HCT116 (cell line): ENCODE results near the gene TXNDC17.

ENCODE experiments used
- CEBPB ChIP-seq: IDR thresholded peaks from 2 replicates; pipeline ENCODE4 v1.6.1; 2012; ENCODE audit warnings: low read depth
- EGR1 ChIP-seq: IDR thresholded peaks from 2 replicates; pipeline ENCODE4 v1.6.1; 2012; ENCODE audit warnings: low read depth
- EZH2 ChIP-seq: fragments of 200-600 bp; sonication (generic); IDR thresholded peaks from 2 replicates; pipeline ENCODE4 v1.6.1; 2017; ENCODE audit warnings: antibody characterized with exemption, mixed run types
- JUND ChIP-seq: IDR thresholded peaks from 2 replicates; pipeline ENCODE4 v1.6.1; 2012
- POLR2A ChIP-seq: IDR thresholded peaks from 2 replicates; pipeline ENCODE4 v1.7.0; 2011; ENCODE audit warnings: borderline replicate concordance; ENCODE audit not compliant: insufficient read depth, insufficient read length; ENCODE audit errors: extremely low read depth
- POLR2AphosphoS5 ChIP-seq: IDR thresholded peaks from 2 replicates; pipeline ENCODE4 v1.6.1; 2011; ENCODE audit warnings: mild to moderate bottlenecking, low read depth, low read length, moderate library complexity
- RAD21 ChIP-seq: IDR thresholded peaks from 2 replicates; pipeline ENCODE4 v1.6.1; 2012; ENCODE audit warnings: low read depth, mild to moderate bottlenecking
- SIN3A ChIP-seq: IDR thresholded peaks from 2 replicates; pipeline ENCODE4 v1.6.1; 2012; ENCODE audit warnings: low read depth
- TF ChIP-seq, protein P1 (sequence below): IDR thresholded peaks from 2 replicates; pipeline ENCODE4 v1.6.1; 2012; ENCODE audit warnings: low read depth
- TF ChIP-seq, protein P2 (sequence below), 3 experiments: fragments of 200-600 bp in 1 of 3; sonication (generic) in 1 of 3; IDR thresholded peaks in 2 of 3; conservative IDR thresholded peaks in 1 of 3; 2 replicates each; pipeline ENCODE4 v1.5.1; 2012 to 2017; ENCODE audit warnings: low read depth in 2 of 3, low read length in 2 of 3, antibody characterized with exemption in 1 of 3, borderline replicate concordance in 1 of 3, control low read depth in 1 of 3, mild to moderate bottlenecking in 1 of 3, mixed read lengths in 1 of 3, mixed run types in 1 of 3, moderate library complexity in 1 of 3; ENCODE audit not compliant: insufficient read depth in 1 of 3
- TF ChIP-seq, protein P3 (sequence below): IDR thresholded peaks from 2 replicates; pipeline ENCODE4 v1.6.1; 2012
- TF ChIP-seq, protein P4 (sequence below): IDR thresholded peaks from 2 replicates; pipeline ENCODE4 v1.6.1; 2011; ENCODE audit warnings: mild to moderate bottlenecking, low read length, moderate library complexity; ENCODE audit not compliant: insufficient replicate concordance; ENCODE audit errors: extremely low read depth
- TF ChIP-seq, protein P5 (sequence below): IDR thresholded peaks from 2 replicates; pipeline ENCODE4 v1.6.1; 2012

DNA sequence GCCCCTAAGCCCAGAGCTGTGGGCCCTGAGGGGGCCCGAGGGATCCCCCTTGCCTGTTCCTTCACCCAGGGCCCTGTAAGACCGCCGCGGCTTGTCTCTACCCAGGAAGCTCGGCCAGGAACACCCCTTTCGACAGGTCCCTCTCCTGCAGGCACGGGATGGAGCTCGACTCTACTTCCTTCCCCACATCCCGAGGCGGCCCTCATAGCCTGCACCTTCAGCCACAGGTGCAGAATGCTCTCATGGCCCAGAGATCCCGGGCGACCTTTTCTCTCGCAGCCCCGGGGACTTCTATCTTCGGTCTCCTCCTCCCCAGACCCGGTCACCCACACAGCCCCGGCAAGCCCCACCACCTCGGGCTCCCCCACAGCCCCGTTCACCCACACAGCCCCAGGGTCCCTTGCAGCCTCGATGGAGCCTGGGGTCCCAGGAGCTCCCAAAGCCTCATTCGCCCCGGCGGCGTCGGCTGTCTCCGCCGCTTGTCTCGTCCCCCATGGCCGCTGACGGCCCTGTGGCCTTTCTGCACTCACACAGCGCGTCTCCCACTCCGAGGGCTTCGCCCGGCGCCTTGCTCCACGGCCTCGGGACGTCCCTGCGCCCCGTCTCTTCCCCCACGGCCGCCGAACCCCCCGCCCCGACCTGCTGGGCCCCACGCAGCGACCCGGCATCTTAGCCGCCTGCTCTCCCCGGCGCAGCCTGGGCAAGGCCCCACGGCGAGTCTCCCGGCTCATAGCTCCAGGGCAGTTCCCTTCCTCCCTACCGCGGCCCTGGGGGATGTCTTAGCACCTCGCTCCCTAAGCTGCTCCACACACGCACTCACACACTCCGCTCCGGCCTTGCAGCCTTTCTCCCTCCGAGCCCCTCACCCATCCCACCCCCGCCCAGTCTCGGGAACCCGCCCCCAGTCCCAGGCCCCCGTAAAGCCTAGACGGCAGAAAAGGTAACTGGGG lies 999 bp upstream of the TXNDC17 start:
- TF ChIP-seq, protein P1, sequence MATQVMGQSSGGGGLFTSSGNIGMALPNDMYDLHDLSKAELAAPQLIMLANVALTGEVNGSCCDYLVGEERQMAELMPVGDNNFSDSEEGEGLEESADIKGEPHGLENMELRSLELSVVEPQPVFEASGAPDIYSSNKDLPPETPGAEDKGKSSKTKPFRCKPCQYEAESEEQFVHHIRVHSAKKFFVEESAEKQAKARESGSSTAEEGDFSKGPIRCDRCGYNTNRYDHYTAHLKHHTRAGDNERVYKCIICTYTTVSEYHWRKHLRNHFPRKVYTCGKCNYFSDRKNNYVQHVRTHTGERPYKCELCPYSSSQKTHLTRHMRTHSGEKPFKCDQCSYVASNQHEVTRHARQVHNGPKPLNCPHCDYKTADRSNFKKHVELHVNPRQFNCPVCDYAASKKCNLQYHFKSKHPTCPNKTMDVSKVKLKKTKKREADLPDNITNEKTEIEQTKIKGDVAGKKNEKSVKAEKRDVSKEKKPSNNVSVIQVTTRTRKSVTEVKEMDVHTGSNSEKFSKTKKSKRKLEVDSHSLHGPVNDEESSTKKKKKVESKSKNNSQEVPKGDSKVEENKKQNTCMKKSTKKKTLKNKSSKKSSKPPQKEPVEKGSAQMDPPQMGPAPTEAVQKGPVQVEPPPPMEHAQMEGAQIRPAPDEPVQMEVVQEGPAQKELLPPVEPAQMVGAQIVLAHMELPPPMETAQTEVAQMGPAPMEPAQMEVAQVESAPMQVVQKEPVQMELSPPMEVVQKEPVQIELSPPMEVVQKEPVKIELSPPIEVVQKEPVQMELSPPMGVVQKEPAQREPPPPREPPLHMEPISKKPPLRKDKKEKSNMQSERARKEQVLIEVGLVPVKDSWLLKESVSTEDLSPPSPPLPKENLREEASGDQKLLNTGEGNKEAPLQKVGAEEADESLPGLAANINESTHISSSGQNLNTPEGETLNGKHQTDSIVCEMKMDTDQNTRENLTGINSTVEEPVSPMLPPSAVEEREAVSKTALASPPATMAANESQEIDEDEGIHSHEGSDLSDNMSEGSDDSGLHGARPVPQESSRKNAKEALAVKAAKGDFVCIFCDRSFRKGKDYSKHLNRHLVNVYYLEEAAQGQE, result no peak
- TF ChIP-seq JUND (no peak), EGR1 (no peak), EZH2 (no peak), CEBPB (no peak), RAD21 (no peak), POLR2AphosphoS5 (no peak), POLR2A (no peak), SIN3A (no peak)
- TF ChIP-seq, protein P2, sequence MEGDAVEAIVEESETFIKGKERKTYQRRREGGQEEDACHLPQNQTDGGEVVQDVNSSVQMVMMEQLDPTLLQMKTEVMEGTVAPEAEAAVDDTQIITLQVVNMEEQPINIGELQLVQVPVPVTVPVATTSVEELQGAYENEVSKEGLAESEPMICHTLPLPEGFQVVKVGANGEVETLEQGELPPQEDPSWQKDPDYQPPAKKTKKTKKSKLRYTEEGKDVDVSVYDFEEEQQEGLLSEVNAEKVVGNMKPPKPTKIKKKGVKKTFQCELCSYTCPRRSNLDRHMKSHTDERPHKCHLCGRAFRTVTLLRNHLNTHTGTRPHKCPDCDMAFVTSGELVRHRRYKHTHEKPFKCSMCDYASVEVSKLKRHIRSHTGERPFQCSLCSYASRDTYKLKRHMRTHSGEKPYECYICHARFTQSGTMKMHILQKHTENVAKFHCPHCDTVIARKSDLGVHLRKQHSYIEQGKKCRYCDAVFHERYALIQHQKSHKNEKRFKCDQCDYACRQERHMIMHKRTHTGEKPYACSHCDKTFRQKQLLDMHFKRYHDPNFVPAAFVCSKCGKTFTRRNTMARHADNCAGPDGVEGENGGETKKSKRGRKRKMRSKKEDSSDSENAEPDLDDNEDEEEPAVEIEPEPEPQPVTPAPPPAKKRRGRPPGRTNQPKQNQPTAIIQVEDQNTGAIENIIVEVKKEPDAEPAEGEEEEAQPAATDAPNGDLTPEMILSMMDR (IDR thresholded peaks at IDR 0.05 in 2 of 3, conservative IDR thresholded peaks at IDR 0.05 in 1 of 3; ENCODE audit: borderline replicate concordance in 1 of 3, insufficient read depth in 1 of 3, low read depth in 2 of 3, low read length in 2 of 3), result no peak
- TF ChIP-seq, protein P3, sequence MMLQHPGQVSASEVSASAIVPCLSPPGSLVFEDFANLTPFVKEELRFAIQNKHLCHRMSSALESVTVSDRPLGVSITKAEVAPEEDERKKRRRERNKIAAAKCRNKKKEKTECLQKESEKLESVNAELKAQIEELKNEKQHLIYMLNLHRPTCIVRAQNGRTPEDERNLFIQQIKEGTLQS, result no peak
- TF ChIP-seq, protein P4, sequence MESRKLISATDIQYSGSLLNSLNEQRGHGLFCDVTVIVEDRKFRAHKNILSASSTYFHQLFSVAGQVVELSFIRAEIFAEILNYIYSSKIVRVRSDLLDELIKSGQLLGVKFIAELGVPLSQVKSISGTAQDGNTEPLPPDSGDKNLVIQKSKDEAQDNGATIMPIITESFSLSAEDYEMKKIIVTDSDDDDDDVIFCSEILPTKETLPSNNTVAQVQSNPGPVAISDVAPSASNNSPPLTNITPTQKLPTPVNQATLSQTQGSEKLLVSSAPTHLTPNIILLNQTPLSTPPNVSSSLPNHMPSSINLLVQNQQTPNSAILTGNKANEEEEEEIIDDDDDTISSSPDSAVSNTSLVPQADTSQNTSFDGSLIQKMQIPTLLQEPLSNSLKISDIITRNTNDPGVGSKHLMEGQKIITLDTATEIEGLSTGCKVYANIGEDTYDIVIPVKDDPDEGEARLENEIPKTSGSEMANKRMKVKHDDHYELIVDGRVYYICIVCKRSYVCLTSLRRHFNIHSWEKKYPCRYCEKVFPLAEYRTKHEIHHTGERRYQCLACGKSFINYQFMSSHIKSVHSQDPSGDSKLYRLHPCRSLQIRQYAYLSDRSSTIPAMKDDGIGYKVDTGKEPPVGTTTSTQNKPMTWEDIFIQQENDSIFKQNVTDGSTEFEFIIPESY, result no peak
- TF ChIP-seq, protein P5, sequence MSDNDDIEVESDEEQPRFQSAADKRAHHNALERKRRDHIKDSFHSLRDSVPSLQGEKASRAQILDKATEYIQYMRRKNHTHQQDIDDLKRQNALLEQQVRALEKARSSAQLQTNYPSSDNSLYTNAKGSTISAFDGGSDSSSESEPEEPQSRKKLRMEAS, result no peak
